NCI-H128 (cell line): ENCODE measurements around the gene SLC6A7.

Source experiments
- DNase-seq: peaks from one replicate; lab custom pipeline; 2025; ENCODE audit not compliant: unreplicated experiment; lab: John Stamatoyannopoulos, UW

The SLC6A7 gene

GRCh38 chr5:150172145-150172544, 17.7 kb upstream of the SLC6A7 start:
- DNase-seq = no peak

- DNase-seq = no peak
Observed at GRCh38 chr5:150172556-150172955, 17.3 kb upstream of the SLC6A7 start.

- no peak for DNase-seq
Observed at GRCh38 chr5:150173161-150173560, 16.7 kb upstream of the SLC6A7 start.

GRCh38 chr5:150174285-150174684, 15.6 kb upstream of the SLC6A7 start:
- DNase-seq = no peak

- no peak for DNase-seq
Observed at GRCh38 chr5:150175076-150175475, 14.8 kb upstream of the SLC6A7 start.

- no peak for DNase-seq
Observed at GRCh38 chr5:150175536-150175935, 14.3 kb upstream of the SLC6A7 start.

- DNase-seq = no peak
Observed at GRCh38 chr5:150176745-150177477, 13.0 kb upstream of the SLC6A7 start.

- DNase-seq = no peak
Observed at GRCh38 chr5:150177721-150178120, 12.1 kb upstream of the SLC6A7 start.

GRCh38 chr5:150178262-150178661, 11.6 kb upstream of the SLC6A7 start:
- DNase-seq = no peak

- DNase-seq = no peak
Observed at GRCh38 chr5:150179019-150179620, 10.7 kb upstream of the SLC6A7 start.

GRCh38 chr5:150180241-150181026, 9.4 kb upstream of the SLC6A7 start:
- no peak for DNase-seq

GRCh38 chr5:150181027-150181426, 8.8 kb upstream of the SLC6A7 start:
- DNase-seq = no peak

GRCh38 chr5:150181766-150182545, 7.9 kb upstream of the SLC6A7 start:
- DNase-seq = no peak

GRCh38 chr5:150182774-150183173, 7.1 kb upstream of the SLC6A7 start:
- no peak for DNase-seq

GRCh38 chr5:150183436-150183835, 6.4 kb upstream of the SLC6A7 start:
- no peak for DNase-seq

GRCh38 chr5:150184006-150184405, 5.9 kb upstream of the SLC6A7 start:
- DNase-seq = no peak

GRCh38 chr5:150184990-150185912, 4.6 kb upstream of the SLC6A7 start:
- DNase-seq = no peak

- DNase-seq = no peak
Observed at GRCh38 chr5:150186137-150186536, 3.7 kb upstream of the SLC6A7 start.

- DNase-seq = no peak
Observed at GRCh38 chr5:150186897-150187296, 3.0 kb upstream of the SLC6A7 start.

GRCh38 chr5:150188146-150188842, 1.6 kb upstream of the SLC6A7 start:
- DNase-seq = no peak
